ENCODE measurements around the gene KBTBD12. TPM values are rescaled to one million over a fixed set of nuclear protein-coding genes. Genes with fewer than 3 reads are reported as not detected.
"Not testable (repeated sequence)": the region's sequence is repeated elsewhere in the genome, so short reads cannot be mapped to it uniquely, and the experiment has no call there.

KBTBD12 gene
- total and polyA plus RNA-seq, 4 donors = 0.02 to 0.89 (median 0.08) TPM; not detected in 1

DNA sequence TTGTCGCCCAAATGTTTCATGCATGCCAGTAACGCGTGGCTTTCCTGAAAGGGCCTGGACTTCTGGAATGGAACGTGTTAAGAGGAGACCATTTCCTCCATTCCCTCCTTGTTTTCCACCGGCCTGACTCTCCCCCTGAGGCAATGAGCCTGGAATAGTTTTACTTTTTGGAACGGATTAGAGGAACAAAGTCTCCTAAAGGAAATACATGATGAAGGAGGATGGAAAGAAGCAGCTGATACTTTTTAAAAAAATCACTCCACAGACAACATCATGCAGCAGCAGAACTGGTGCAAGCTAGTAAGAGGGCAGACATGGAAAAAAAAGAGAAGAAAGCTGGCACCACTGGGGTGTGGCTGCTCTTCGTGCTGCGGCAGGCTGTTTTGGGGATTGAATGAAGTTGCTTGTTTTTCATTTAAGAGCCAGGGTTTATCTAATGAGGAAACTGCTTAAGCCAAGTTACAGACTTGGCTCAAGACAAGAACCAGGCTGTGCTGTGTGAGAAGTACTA, 3.6 kb upstream of the KBTBD12 start:
- Histone ChIP-seq H3K4me1 (ENCODE audit: control insufficient read depth in 4 of 4, insufficient read depth in 4 of 4, low read length in 3 of 4) (peaks cover 0 to 12% (median 5%) of the 10 kb centered on the region in 4 donors), H3K27ac (ENCODE audit: low read depth in 1 of 2, low read length in 2 of 2) (no peak overlapping the region), H3K9me3 (ENCODE audit: control insufficient read depth in 4 of 4, low read length in 3 of 4) (no peaks in the 10 kb centered on the region), H3K4me3 (ENCODE audit: low read depth in 1 of 3, low read length in 3 of 3) (no peak overlapping the region), H3K36me3 (ENCODE audit: control insufficient read depth in 4 of 4, insufficient read depth in 3 of 4, low read depth in 1 of 4, low read length in 3 of 4) (no peaks in the 10 kb centered on the region), H3K9ac (ENCODE audit: low read depth in 1 of 2, low read length in 2 of 2) (no peak overlapping the region), H3K27me3 (ENCODE audit: control insufficient read depth in 4 of 4, insufficient read depth in 4 of 4, low read length in 3 of 4) (no peaks in the 10 kb centered on the region)
- DNase-seq (ENCODE audit: low spot score) = no peak
- WGBS = 62% methylated on average over 8 of the region's 8 CpGs
- no peak for TF ChIP-seq HNF4A (conservative IDR thresholded peaks at IDR 0.05)

GRCh38 chr3:127913841-127914240, 1.2 kb upstream of the KBTBD12 start:
- H3K4me1 ChIP-seq (ENCODE audit: control insufficient read depth in 4 of 4, insufficient read depth in 4 of 4, low read length in 3 of 4) = peaks cover 0 to 12% (median 5%) of the 10 kb centered on the region in 4 donors
- 96% methylated on average over 2 of the region's 2 CpGs for WGBS
- not testable (repeated sequence) for H3K9ac ChIP-seq (ENCODE audit: low read depth in 1 of 2, low read length in 2 of 2); H3K4me3 ChIP-seq (ENCODE audit: low read depth in 1 of 3, low read length in 3 of 3); H3K27me3 ChIP-seq (ENCODE audit: control insufficient read depth in 4 of 4, insufficient read depth in 4 of 4, low read length in 3 of 4); DNase-seq (ENCODE audit: low spot score); H3K27ac ChIP-seq (ENCODE audit: low read depth in 1 of 2, low read length in 2 of 2); H3K9me3 ChIP-seq (ENCODE audit: control insufficient read depth in 4 of 4, low read length in 3 of 4); H3K36me3 ChIP-seq (ENCODE audit: control insufficient read depth in 4 of 4, insufficient read depth in 3 of 4, low read depth in 1 of 4, low read length in 3 of 4)

- Histone ChIP-seq H3K4me3 (ENCODE audit: low read depth in 1 of 3, low read length in 3 of 3) (no peak overlapping the region), H3K27me3 (ENCODE audit: control insufficient read depth in 4 of 4, insufficient read depth in 4 of 4, low read length in 3 of 4) (no peaks in the 10 kb centered on the region), H3K9me3 (ENCODE audit: control insufficient read depth in 4 of 4, low read length in 3 of 4) (no peaks in the 10 kb centered on the region), H3K9ac (ENCODE audit: low read depth in 1 of 2, low read length in 2 of 2) (no peak overlapping the region), H3K4me1 (ENCODE audit: control insufficient read depth in 4 of 4, insufficient read depth in 4 of 4, low read length in 3 of 4) (peaks cover 0 to 12% (median 5%) of the 10 kb centered on the region in 4 donors), H3K36me3 (ENCODE audit: control insufficient read depth in 4 of 4, insufficient read depth in 3 of 4, low read depth in 1 of 4, low read length in 3 of 4) (no peaks in the 10 kb centered on the region), H3K27ac (ENCODE audit: low read depth in 1 of 2, low read length in 2 of 2) (no peak overlapping the region)
- DNase-seq (ENCODE audit: low spot score) = no peak
- WGBS = 68% methylated on average over 8 of the region's 8 CpGs
- no peak for TF ChIP-seq FOXA1 (IDR thresholded peaks at IDR 0.05)
- TF ChIP-seq, protein P1, sequence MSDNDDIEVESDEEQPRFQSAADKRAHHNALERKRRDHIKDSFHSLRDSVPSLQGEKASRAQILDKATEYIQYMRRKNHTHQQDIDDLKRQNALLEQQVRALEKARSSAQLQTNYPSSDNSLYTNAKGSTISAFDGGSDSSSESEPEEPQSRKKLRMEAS (IDR thresholded peaks at IDR 0.05) = no peak
- no peak for TF ChIP-seq HNF4A (conservative IDR thresholded peaks at IDR 0.05)
- no peak for TF ChIP-seq NR2F2 (IDR thresholded peaks at IDR 0.05)
- TF ChIP-seq EGR1 (IDR thresholded peaks at IDR 0.05; ENCODE audit: low read depth in 2 of 2) = no peak
- no peak for TF ChIP-seq GABPA (IDR thresholded peaks at IDR 0.05 in 1 of 2, conservative IDR thresholded peaks at IDR 0.05 in 1 of 2)
- TF ChIP-seq, protein P2, sequence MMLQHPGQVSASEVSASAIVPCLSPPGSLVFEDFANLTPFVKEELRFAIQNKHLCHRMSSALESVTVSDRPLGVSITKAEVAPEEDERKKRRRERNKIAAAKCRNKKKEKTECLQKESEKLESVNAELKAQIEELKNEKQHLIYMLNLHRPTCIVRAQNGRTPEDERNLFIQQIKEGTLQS (IDR thresholded peaks at IDR 0.05) = no peak
- TF ChIP-seq JUND (IDR thresholded peaks at IDR 0.05) = no peak
- no peak for TF ChIP-seq RXRA (IDR thresholded peaks at IDR 0.05)
- TF ChIP-seq, protein P3, sequence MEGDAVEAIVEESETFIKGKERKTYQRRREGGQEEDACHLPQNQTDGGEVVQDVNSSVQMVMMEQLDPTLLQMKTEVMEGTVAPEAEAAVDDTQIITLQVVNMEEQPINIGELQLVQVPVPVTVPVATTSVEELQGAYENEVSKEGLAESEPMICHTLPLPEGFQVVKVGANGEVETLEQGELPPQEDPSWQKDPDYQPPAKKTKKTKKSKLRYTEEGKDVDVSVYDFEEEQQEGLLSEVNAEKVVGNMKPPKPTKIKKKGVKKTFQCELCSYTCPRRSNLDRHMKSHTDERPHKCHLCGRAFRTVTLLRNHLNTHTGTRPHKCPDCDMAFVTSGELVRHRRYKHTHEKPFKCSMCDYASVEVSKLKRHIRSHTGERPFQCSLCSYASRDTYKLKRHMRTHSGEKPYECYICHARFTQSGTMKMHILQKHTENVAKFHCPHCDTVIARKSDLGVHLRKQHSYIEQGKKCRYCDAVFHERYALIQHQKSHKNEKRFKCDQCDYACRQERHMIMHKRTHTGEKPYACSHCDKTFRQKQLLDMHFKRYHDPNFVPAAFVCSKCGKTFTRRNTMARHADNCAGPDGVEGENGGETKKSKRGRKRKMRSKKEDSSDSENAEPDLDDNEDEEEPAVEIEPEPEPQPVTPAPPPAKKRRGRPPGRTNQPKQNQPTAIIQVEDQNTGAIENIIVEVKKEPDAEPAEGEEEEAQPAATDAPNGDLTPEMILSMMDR (IDR thresholded peaks at IDR 0.05; ENCODE audit: low read depth, low read length, missing input control) = no peak
- TF ChIP-seq RAD21 (IDR thresholded peaks at IDR 0.05) = no peak
- no peak for TF ChIP-seq HNF4G (IDR thresholded peaks at IDR 0.05)
- no peak for TF ChIP-seq TAF1 (conservative IDR thresholded peaks at IDR 0.05)
- TF ChIP-seq, protein P4, sequence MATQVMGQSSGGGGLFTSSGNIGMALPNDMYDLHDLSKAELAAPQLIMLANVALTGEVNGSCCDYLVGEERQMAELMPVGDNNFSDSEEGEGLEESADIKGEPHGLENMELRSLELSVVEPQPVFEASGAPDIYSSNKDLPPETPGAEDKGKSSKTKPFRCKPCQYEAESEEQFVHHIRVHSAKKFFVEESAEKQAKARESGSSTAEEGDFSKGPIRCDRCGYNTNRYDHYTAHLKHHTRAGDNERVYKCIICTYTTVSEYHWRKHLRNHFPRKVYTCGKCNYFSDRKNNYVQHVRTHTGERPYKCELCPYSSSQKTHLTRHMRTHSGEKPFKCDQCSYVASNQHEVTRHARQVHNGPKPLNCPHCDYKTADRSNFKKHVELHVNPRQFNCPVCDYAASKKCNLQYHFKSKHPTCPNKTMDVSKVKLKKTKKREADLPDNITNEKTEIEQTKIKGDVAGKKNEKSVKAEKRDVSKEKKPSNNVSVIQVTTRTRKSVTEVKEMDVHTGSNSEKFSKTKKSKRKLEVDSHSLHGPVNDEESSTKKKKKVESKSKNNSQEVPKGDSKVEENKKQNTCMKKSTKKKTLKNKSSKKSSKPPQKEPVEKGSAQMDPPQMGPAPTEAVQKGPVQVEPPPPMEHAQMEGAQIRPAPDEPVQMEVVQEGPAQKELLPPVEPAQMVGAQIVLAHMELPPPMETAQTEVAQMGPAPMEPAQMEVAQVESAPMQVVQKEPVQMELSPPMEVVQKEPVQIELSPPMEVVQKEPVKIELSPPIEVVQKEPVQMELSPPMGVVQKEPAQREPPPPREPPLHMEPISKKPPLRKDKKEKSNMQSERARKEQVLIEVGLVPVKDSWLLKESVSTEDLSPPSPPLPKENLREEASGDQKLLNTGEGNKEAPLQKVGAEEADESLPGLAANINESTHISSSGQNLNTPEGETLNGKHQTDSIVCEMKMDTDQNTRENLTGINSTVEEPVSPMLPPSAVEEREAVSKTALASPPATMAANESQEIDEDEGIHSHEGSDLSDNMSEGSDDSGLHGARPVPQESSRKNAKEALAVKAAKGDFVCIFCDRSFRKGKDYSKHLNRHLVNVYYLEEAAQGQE (IDR thresholded peaks at IDR 0.05) = no peak
- no peak for TF ChIP-seq ZBTB33 (IDR thresholded peaks at IDR 0.05)
- no peak for TF ChIP-seq FOXA2 (IDR thresholded peaks at IDR 0.05)
- TF ChIP-seq YY1 (IDR thresholded peaks at IDR 0.05) = no peak
Observed at GRCh38 chr3:127914584-127914983, 448 bp upstream of the KBTBD12 start.

Data from liver (tissue), 9 donors.